HG03039 (cell line): ENCODE data around the gene LHFPL5.

Source experiments
- ATAC-seq: cut with Tn5 transposase; IDR thresholded peaks from one replicate; pipeline ENCODE4 v1.9.1; 2021; ENCODE audit warnings: mild to moderate bottlenecking, moderate library complexity; ENCODE audit not compliant: unreplicated experiment

LHFPL5 gene

GRCh38 chr6:35804996-35805736 lies at the start of gene LHFPL5:
Gene LHFPL5, plus strand, starts transcription at chr6:35805352. Its CDS starts 319 bp downstream, at chr6:35805671.
- ATAC-seq, result no peak

GRCh38 chr6:35757456-35758123 lies 47.6 kb upstream of the LHFPL5 start:
- no peak for ATAC-seq

GRCh38 chr6:35759426-35759825 lies 45.7 kb upstream of the LHFPL5 start:
- no peak for ATAC-seq

GRCh38 chr6:35765739-35766138 lies 39.4 kb upstream of the LHFPL5 start:
- no peak for ATAC-seq

- ATAC-seq, result no peak
These were observed 35.9 kb upstream of the LHFPL5 start for GRCh38 chr6:35769211-35769610.

- no peak for ATAC-seq
These were observed 33.9 kb upstream of the LHFPL5 start for GRCh38 chr6:35771343-35771627.

GRCh38 chr6:35774116-35774794 lies 30.9 kb upstream of the LHFPL5 start:
- no peak for ATAC-seq

GRCh38 chr6:35775031-35775430 lies 30.1 kb upstream of the LHFPL5 start:
- no peak for ATAC-seq

- ATAC-seq, result no peak
These were observed 28.6 kb upstream of the LHFPL5 start, which contains the start of gene CLPSL2 for GRCh38 chr6:35776364-35777215. Gene CLPSL2, plus strand, starts transcription at chr6:35776598. Its CDS starts 21 bp downstream, at chr6:35776619.

GRCh38 chr6:35777356-35778102 lies 27.6 kb upstream of the LHFPL5 start:
- ATAC-seq, result no peak

GRCh38 chr6:35778437-35778836 lies 26.7 kb upstream of the LHFPL5 start:
- no peak for ATAC-seq

- no peak for ATAC-seq
These were observed 24.4 kb upstream of the LHFPL5 start, which contains the start of gene CLPSL1 for GRCh38 chr6:35780719-35781118. Gene CLPSL1, plus strand, starts transcription at chr6:35781019. Its CDS starts 92 bp downstream, at chr6:35781111.

- no peak for ATAC-seq
These were observed 23.9 kb upstream of the LHFPL5 start for GRCh38 chr6:35781290-35781689.

GRCh38 chr6:35782424-35782823 lies 22.7 kb upstream of the LHFPL5 start:
- ATAC-seq, result no peak

- no peak for ATAC-seq
These were observed 21.0 kb upstream of the LHFPL5 start for GRCh38 chr6:35784200-35784599.

GRCh38 chr6:35786272-35786671 lies 18.9 kb upstream of the LHFPL5 start:
- no peak for ATAC-seq

GRCh38 chr6:35786810-35787209 lies 18.3 kb upstream of the LHFPL5 start:
- no peak for ATAC-seq

- no peak for ATAC-seq
These were observed 17.6 kb upstream of the LHFPL5 start for GRCh38 chr6:35787266-35788218.

- ATAC-seq, result no peak
These were observed 16.6 kb upstream of the LHFPL5 start for GRCh38 chr6:35788423-35788982.
